ENCODE data around the gene DIP2A.

DIP2A gene

GRCh38 chr21:46564391-46564790 lies 105.7 kb downstream of the DIP2A start:
- no peaks in the 10 kb centered on the region for H3K4me1 ChIP-seq
- H3K36me3 ChIP-seq: peaks cover 70 to 98% (median 94%) of the 10 kb centered on the region in 3 donors
- H3K4me3 ChIP-seq: no peak overlapping the region
- H3K9me3 ChIP-seq: no peaks in the 10 kb centered on the region
- TF ChIP-seq CTCF (IDR thresholded peaks at IDR 0.05): no peak
- no peak for DNase-seq
- intact Hi-C loops (cut with DNase I; ENCODE audit: low total_unique reads): no loop called here
- no peak overlapping the region for H3K27ac ChIP-seq
- H3K27me3 ChIP-seq: no peaks in the 10 kb centered on the region

GRCh38 chr21:46567348-46567747 lies 108.7 kb downstream of the DIP2A start:
- Histone ChIP-seq H3K27me3 (no peaks in the 10 kb centered on the region), H3K27ac (no peak overlapping the region), H3K4me1 (no peaks in the 10 kb centered on the region), H3K4me3 (no peak overlapping the region), H3K36me3 (peaks cover 77 to 95% (median 94%) of the 10 kb centered on the region in 3 donors), H3K9me3 (peaks cover 0 to 10% (median 0%) of the 10 kb centered on the region in 3 donors)
- intact Hi-C loops (cut with DNase I; ENCODE audit: low total_unique reads): no loop called here
- no peak for TF ChIP-seq CTCF (IDR thresholded peaks at IDR 0.05)
- no peak for DNase-seq

GRCh38 chr21:46568562-46568961 lies 109.9 kb downstream of the DIP2A start:
- peaks cover 77 to 92% (median 89%) of the 10 kb centered on the region in 3 donors for H3K36me3 ChIP-seq
- no peak for TF ChIP-seq CTCF (IDR thresholded peaks at IDR 0.05)
- no peak for DNase-seq
- no peak overlapping the region for H3K4me3 ChIP-seq
- H3K4me1 ChIP-seq: no peaks in the 10 kb centered on the region
- H3K27ac ChIP-seq: no peak overlapping the region
- no peaks in the 10 kb centered on the region for H3K27me3 ChIP-seq
- intact Hi-C loops (cut with DNase I; ENCODE audit: low total_unique reads): no loop called here
- peaks cover 0 to 10% (median 0%) of the 10 kb centered on the region in 3 donors for H3K9me3 ChIP-seq

GRCh38 chr21:46569081-46569480 lies 110.4 kb downstream of the DIP2A start:
- intact Hi-C loops (cut with DNase I; ENCODE audit: low total_unique reads): no loop called here
- TF ChIP-seq CTCF (IDR thresholded peaks at IDR 0.05): no peak
- H3K27me3 ChIP-seq: no peaks in the 10 kb centered on the region
- H3K36me3 ChIP-seq: peaks cover 71 to 87% (median 84%) of the 10 kb centered on the region in 3 donors
- no peak overlapping the region for H3K4me3 ChIP-seq
- no peak overlapping the region for H3K27ac ChIP-seq
- no peak for DNase-seq
- H3K4me1 ChIP-seq: no peaks in the 10 kb centered on the region
- H3K9me3 ChIP-seq: peaks cover 0 to 10% (median 0%) of the 10 kb centered on the region in 3 donors

- Histone ChIP-seq H3K36me3 (peaks cover 61 to 77% (median 73%) of the 10 kb centered on the region in 3 donors), H3K4me3 (no peak overlapping the region), H3K27me3 (no peaks in the 10 kb centered on the region), H3K9me3 (peaks cover 0 to 10% (median 0%) of the 10 kb centered on the region in 3 donors), H3K4me1 (no peaks in the 10 kb centered on the region), H3K27ac (no peak overlapping the region)
- DNase-seq: no peak
- intact Hi-C loops (cut with DNase I; ENCODE audit: low total_unique reads): no loop called here
- TF ChIP-seq CTCF (IDR thresholded peaks at IDR 0.05): no peak
Measured at GRCh38 chr21:46570119-46570518, 111.4 kb downstream of the DIP2A start.

GRCh38 chr21:46570631-46571030 lies 111.9 kb downstream of the DIP2A start:
- intact Hi-C loops (cut with DNase I; ENCODE audit: low total_unique reads): no loop called here
- peaks cover 60 to 73% (median 68%) of the 10 kb centered on the region in 3 donors for H3K36me3 ChIP-seq
- no peaks in the 10 kb centered on the region for H3K4me1 ChIP-seq
- H3K4me3 ChIP-seq: no peak overlapping the region
- no peaks in the 10 kb centered on the region for H3K27me3 ChIP-seq
- no peak overlapping the region for H3K27ac ChIP-seq
- peaks cover 0 to 10% (median 0%) of the 10 kb centered on the region in 3 donors for H3K9me3 ChIP-seq
- no peak for TF ChIP-seq CTCF (IDR thresholded peaks at IDR 0.05)
- DNase-seq: no peak
